GM21367 (cell line): ENCODE data around the gene TSPAN31.

Experiments used
- ATAC-seq: cut with Tn5 transposase; IDR thresholded peaks from one replicate; pipeline ENCODE4 v1.9.1; 2021; ENCODE audit not compliant: unreplicated experiment

TSPAN31 gene

GRCh38 chr12:57782243-57782607 is 37.4 kb downstream of the TSPAN31 start:
- ATAC-seq: no peak

- peak; percentile 70 for ATAC-seq
Measured at GRCh38 chr12:57782608-57783465, 38.0 kb downstream of the TSPAN31 start, which contains the start of gene TSFM. TSS of gene TSFM (plus strand) at chr12:57782787. CDS start at chr12:57782802, 15 bp downstream.

- ATAC-seq: no peak
Measured at GRCh38 chr12:57783466-57783801, 38.6 kb downstream of the TSPAN31 start.

- ATAC-seq: no peak
Measured at GRCh38 chr12:57783861-57784260, 39.0 kb downstream of the TSPAN31 start.

GRCh38 chr12:57793920-57794319 is 49.1 kb downstream of the TSPAN31 start:
- no peak for ATAC-seq

- ATAC-seq: no peak
Measured at GRCh38 chr12:57795354-57795753, 50.5 kb downstream of the TSPAN31 start.

GRCh38 chr12:57796996-57797395 is 52.2 kb downstream of the TSPAN31 start:
- no peak for ATAC-seq

- no peak for ATAC-seq
Measured at GRCh38 chr12:57797933-57798332, 53.1 kb downstream of the TSPAN31 start.
